ENCODE results near the gene DAZAP2. TPM values are rescaled to one million over a fixed set of nuclear protein-coding genes. Genes with fewer than 3 reads are reported as not detected.

Gene DAZAP2
- 48.4 and 51.6 TPM in 2 replicates for total RNA-seq (ENCODE audit: low replicate concordance)

- H3K36me3 ChIP-seq, result peaks cover 4% of the 10 kb centered on the region
- no peaks in the 10 kb centered on the region for H3K27me3 ChIP-seq
- no peaks in the 10 kb centered on the region for H4K20me1 ChIP-seq (ENCODE audit: low read depth)
- peaks cover 20% of the 10 kb centered on the region for H3F3A ChIP-seq (ENCODE audit: low read depth)
- H3K4me3 ChIP-seq, result peak within 1 kb of the TSS; percentile 97
- Mint-ChIP-seq H3K36me3 (peaks cover 14% of the 10 kb centered on the region), H3K27ac (peak within 1 kb of the TSS; percentile 92), H3K4me3 (peak within 1 kb of the TSS; percentile 96), H3K27me3 (ENCODE audit: insufficient read depth, low read depth) (no peaks in the 10 kb centered on the region), H3K4me1 (peaks cover 14% of the 10 kb centered on the region), H3K9me3 (no peaks in the 10 kb centered on the region)
- peaks cover 12% of the 10 kb centered on the region for H3K79me2 ChIP-seq (ENCODE audit: low read depth)
- peak within 1 kb of the TSS; percentile 94 for H3K9ac ChIP-seq
- peak; percentile 97 for DNase-seq (ENCODE audit: low spot score)
- TF ChIP-seq CTCF (IDR thresholded peaks at IDR 0.05), result peak; percentile 15
- TF ChIP-seq EZH2 (IDR thresholded peaks at IDR 0.05), result no peak
- no peak for TF ChIP-seq EZH2phosphoT487 (IDR thresholded peaks at IDR 0.05)
- peak within 1 kb of the TSS; percentile 94 for H2AFZ ChIP-seq (replicated peaks)
- H3K4me2 ChIP-seq, result peak within 1 kb of the TSS; percentile 79
- peak within 1 kb of the TSS; percentile 97 for H3K27ac ChIP-seq
- H3K4me1 ChIP-seq, result peaks cover 3% of the 10 kb centered on the region
- H3K9me3 ChIP-seq (ENCODE audit: low read depth), result no peaks in the 10 kb centered on the region
These were observed at the start of gene DAZAP2 for GRCh38 chr12:51238510-51239334. Gene DAZAP2, plus strand, starts transcription at chr12:51238826. Its CDS starts 82 bp downstream, at chr12:51238908.

GRCh38 chr12:51189790-51190355 lies 48.8 kb upstream of the DAZAP2 start:
- Histone ChIP-seq H3K9me3 (ENCODE audit: low read depth) (no peaks in the 10 kb centered on the region), H2AFZ (replicated peaks) (no peak overlapping the region), H3K27me3 (no peaks in the 10 kb centered on the region), H3K9ac (no peak overlapping the region), H3K36me3 (no peaks in the 10 kb centered on the region), H3K4me2 (no peak overlapping the region), H3K79me2 (ENCODE audit: low read depth) (no peaks in the 10 kb centered on the region), H3K27ac (no peak overlapping the region), H3K4me1 (peaks cover 17% of the 10 kb centered on the region), H3F3A (ENCODE audit: low read depth) (peaks cover 5% of the 10 kb centered on the region), H4K20me1 (ENCODE audit: low read depth) (no peaks in the 10 kb centered on the region), H3K4me3 (no peak overlapping the region)
- no peak overlapping the region for H3K4me3 Mint-ChIP-seq
- peaks cover 42% of the 10 kb centered on the region for H3K4me1 Mint-ChIP-seq
- H3K36me3 Mint-ChIP-seq, result no peaks in the 10 kb centered on the region
- no peak overlapping the region for H3K27ac Mint-ChIP-seq
- TF ChIP-seq EZH2 (IDR thresholded peaks at IDR 0.05) (no peak), CTCF (IDR thresholded peaks at IDR 0.05) (no peak), EZH2phosphoT487 (IDR thresholded peaks at IDR 0.05) (no peak)
- DNase-seq (ENCODE audit: low spot score), result no peak
- peaks cover 3% of the 10 kb centered on the region for H3K27me3 Mint-ChIP-seq (ENCODE audit: insufficient read depth, low read depth)
- H3K9me3 Mint-ChIP-seq, result no peaks in the 10 kb centered on the region

DNA sequence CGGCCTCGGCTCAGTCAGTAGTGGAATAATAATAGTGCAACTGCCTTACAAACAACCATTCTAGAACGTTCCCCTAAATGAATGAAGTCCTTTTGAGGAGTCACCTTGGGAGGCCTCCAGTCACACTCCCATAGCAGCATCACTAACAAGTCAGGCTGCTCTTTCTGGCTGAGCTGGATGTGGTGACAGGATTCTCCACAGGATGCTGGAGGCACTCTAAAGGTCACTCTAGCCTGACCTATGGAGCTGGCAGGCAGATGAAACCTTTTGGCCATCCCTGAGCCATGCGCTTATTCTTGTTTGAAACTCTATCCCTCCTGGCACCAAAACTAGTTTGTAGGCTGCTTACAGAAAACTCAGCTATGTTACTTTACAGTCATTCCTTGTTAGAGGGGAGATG lies 47.8 kb upstream of the DAZAP2 start:
- Mint-ChIP-seq H3K4me3 (no peak overlapping the region), H3K27ac (no peak overlapping the region), H3K4me1 (peaks cover 39% of the 10 kb centered on the region), H3K36me3 (no peaks in the 10 kb centered on the region), H3K9me3 (no peaks in the 10 kb centered on the region), H3K27me3 (ENCODE audit: insufficient read depth, low read depth) (no peaks in the 10 kb centered on the region)
- Histone ChIP-seq H3K9me3 (ENCODE audit: low read depth) (no peaks in the 10 kb centered on the region), H3K4me2 (no peak overlapping the region), H3K27ac (no peak overlapping the region), H3K36me3 (no peaks in the 10 kb centered on the region), H3K4me3 (no peak overlapping the region), H3K4me1 (peaks cover 17% of the 10 kb centered on the region), H3K79me2 (ENCODE audit: low read depth) (no peaks in the 10 kb centered on the region), H4K20me1 (ENCODE audit: low read depth) (no peaks in the 10 kb centered on the region), H3K9ac (no peak overlapping the region), H2AFZ (replicated peaks) (no peak overlapping the region), H3K27me3 (no peaks in the 10 kb centered on the region), H3F3A (ENCODE audit: low read depth) (peaks cover 5% of the 10 kb centered on the region)
- TF ChIP-seq CTCF (IDR thresholded peaks at IDR 0.05) (no peak), EZH2phosphoT487 (IDR thresholded peaks at IDR 0.05) (no peak)
- DNase-seq (ENCODE audit: low spot score), result no peak

Measured in neural progenitor cell (in vitro differentiated cells).